HepG2 (cell line): Measurements from ENCODE around the gene CACNA2D3. TPM values are rescaled to one million over a fixed set of nuclear protein-coding genes. Genes with fewer than 3 reads are reported as not detected.

Source experiments
- BORCS8-MEF2B ChIP-seq: sonication (generic); formaldehyde crosslinking; IDR thresholded peaks from 2 replicates; pipeline ENCODE4 v1.8.0; 2022; ENCODE audit warnings: mild to moderate bottlenecking, missing genetic modification reagents
- SMC3 ChIP-seq: IDR thresholded peaks from 2 replicates; pipeline ENCODE4 v1.6.1; 2011; ENCODE audit warnings: low read length, improper control_type of control experiment
- XRCC5 ChIP-seq: fragments of 200-400 bp; formaldehyde crosslinking; optimal IDR thresholded peaks from 2 replicates; pipeline ENCODE3; 2017; ENCODE audit warnings: mild to moderate bottlenecking, low read length
- ZBTB49 ChIP-seq: sonication (generic); formaldehyde crosslinking; IDR thresholded peaks from 2 replicates; pipeline ENCODE4 v1.4.0; 2020; ENCODE audit warnings: missing genetic modification reagents, borderline replicate concordance
- ZNF501 ChIP-seq: sonication (generic); formaldehyde crosslinking; IDR thresholded peaks from 2 replicates; pipeline ENCODE4 v1.5.1; 2020; ENCODE audit warnings: mild to moderate bottlenecking, moderate library complexity, missing genetic modification reagents
- ZNF687 ChIP-seq: sonication (generic); formaldehyde crosslinking; IDR thresholded peaks from 2 replicates; pipeline ENCODE4 v1.5.1; 2020; ENCODE audit warnings: mild to moderate bottlenecking, missing genetic modification reagents, moderate library complexity
- polyA plus RNA-seq, 8 experiments: library from polyadenylated mRNA; depleted of rRNA in 3 of 8; stranded (reverse) in 7 of 8; unstranded in 1 of 8; fragments of >200 nt; fragmentation: Illumina TruSeq in 4 of 8; extraction: Trizol in 4 of 8; gene quantifications; 2 replicates each; pipeline versions ENCODE4 v1.2.1 to v1.2.3, GENCODE V29; 2011 to 2016; ENCODE audit warnings: low read depth in 4 of 8, missing spikeins in 1 of 8, mixed read lengths in 1 of 8; ENCODE audit not compliant: insufficient read depth in 1 of 8
- total RNA-seq, 5 experiments: library from RNA; depleted of rRNA; stranded (reverse); fragments of >200 nt; fragmentation: Illumina TruSeq; extraction: Trizol; gene quantifications; 2 replicates each; pipeline ENCODE4 v1.2.3, GENCODE V29; 2016; ENCODE audit warnings: low read depth in 1 of 5
- TF ChIP-seq, protein P1 (sequence below): IDR thresholded peaks from 2 replicates; pipeline ENCODE4 v1.6.1; 2012; ENCODE audit warnings: low read length, improper control_type of control experiment

CACNA2D3 gene
- total and polyA plus RNA-seq, 2 of the 13 experiments (the other 11 are each of a cell fraction or from before 2014, with no cell fraction given) = not detected

DNA sequence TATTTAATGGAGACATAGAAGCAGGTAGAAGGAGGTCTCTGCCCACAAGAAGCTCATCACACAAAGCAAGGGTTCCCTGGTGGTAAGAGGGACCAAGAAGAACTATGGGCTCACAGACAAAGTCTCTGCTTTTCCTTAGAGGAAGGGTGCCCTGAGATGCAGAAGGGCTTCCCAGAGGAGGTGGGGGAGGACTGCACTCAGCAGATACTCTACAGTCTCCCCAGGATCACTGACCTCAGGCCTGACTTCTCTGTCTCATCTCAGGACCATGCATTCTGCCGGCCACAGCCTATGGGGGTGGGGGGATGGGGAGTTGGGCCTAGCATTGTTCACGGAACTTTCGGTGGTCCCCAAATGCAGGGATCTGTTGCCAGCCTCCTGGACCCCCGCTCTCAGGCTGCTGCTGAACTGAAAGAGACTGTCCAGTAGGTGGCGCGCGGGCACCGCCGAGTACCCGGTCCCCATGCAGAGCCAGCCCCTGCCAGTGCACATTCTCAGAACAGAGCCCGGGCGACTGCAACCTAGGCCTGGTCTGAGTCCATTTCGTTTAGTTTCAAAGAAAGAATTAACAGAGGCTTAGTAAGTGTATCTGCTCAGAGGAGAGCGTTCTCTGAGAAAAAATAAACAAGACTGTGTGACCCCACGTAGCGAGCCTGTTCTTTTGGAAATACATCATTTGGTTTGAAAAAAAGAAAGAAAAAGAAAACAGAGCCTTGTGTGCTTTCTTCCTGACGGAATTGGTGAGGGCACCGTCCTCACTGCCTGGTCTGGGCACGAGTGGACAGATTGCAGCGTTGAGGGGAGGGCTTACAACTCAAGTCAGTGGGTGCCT lies 731.4 kb downstream of the CACNA2D3 start (continued):
- TF ChIP-seq XRCC5 = peak; percentile 21
- 0 out of 2 replicates have a peak, but pooled peaks have one; percentile 30 for TF ChIP-seq BORCS8-MEF2B (CRISPR knock-in tag)
- TF ChIP-seq, protein P1, sequence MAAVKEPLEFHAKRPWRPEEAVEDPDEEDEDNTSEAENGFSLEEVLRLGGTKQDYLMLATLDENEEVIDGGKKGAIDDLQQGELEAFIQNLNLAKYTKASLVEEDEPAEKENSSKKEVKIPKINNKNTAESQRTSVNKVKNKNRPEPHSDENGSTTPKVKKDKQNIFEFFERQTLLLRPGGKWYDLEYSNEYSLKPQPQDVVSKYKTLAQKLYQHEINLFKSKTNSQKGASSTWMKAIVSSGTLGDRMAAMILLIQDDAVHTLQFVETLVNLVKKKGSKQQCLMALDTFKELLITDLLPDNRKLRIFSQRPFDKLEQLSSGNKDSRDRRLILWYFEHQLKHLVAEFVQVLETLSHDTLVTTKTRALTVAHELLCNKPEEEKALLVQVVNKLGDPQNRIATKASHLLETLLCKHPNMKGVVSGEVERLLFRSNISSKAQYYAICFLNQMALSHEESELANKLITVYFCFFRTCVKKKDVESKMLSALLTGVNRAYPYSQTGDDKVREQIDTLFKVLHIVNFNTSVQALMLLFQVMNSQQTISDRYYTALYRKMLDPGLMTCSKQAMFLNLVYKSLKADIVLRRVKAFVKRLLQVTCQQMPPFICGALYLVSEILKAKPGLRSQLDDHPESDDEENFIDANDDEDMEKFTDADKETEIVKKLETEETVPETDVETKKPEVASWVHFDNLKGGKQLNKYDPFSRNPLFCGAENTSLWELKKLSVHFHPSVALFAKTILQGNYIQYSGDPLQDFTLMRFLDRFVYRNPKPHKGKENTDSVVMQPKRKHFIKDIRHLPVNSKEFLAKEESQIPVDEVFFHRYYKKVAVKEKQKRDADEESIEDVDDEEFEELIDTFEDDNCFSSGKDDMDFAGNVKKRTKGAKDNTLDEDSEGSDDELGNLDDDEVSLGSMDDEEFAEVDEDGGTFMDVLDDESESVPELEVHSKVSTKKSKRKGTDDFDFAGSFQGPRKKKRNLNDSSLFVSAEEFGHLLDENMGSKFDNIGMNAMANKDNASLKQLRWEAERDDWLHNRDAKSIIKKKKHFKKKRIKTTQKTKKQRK = no peak
- TF ChIP-seq ZBTB49 (CRISPR knock-in tag) = no peak
- 0 out of 2 replicates have a peak, but pooled peaks have one; percentile 37 for TF ChIP-seq ZNF501 (CRISPR knock-in tag)
- peak; percentile 34; the same call in 1 of the 2 replicates for TF ChIP-seq SMC3
- TF ChIP-seq ZNF687 (CRISPR knock-in tag) = 0 out of 2 replicates have a peak, but pooled peaks have one; percentile 25
